DMS153 treated with DMSO at 0.1 percent for 48 hours (cell line): Measurements from ENCODE around the gene TCF12.

Source experiments
- DNase-seq: peaks from one replicate; lab custom pipeline; 2025; ENCODE audit not compliant: unreplicated experiment; lab: John Stamatoyannopoulos, UW

TCF12 gene

GRCh38 chr15:57015360-57015759 is 96.9 kb downstream of the TCF12 start:
- DNase-seq: no peak

GRCh38 chr15:57015897-57016296 is 97.5 kb downstream of the TCF12 start:
- no peak for DNase-seq

- no peak for DNase-seq
These were observed 98.6 kb downstream of the TCF12 start for GRCh38 chr15:57017024-57017423.

GRCh38 chr15:57018151-57018550 is 99.7 kb downstream of the TCF12 start:
- DNase-seq: no peak

GRCh38 chr15:57019496-57020160 is 101.2 kb downstream of the TCF12 start:
- DNase-seq: no peak

GRCh38 chr15:57025264-57025926 is 107.0 kb downstream of the TCF12 start:
- no peak for DNase-seq

GRCh38 chr15:57026016-57026592 is 107.7 kb downstream of the TCF12 start:
- DNase-seq: peak; percentile 36

GRCh38 chr15:57027596-57027995 is 109.2 kb downstream of the TCF12 start:
- DNase-seq: no peak

GRCh38 chr15:57028176-57028575 is 109.7 kb downstream of the TCF12 start:
- no peak for DNase-seq

- DNase-seq: no peak
These were observed 111.6 kb downstream of the TCF12 start for GRCh38 chr15:57030011-57030410.

- DNase-seq: no peak
These were observed 112.6 kb downstream of the TCF12 start for GRCh38 chr15:57031082-57031481.

- no peak for DNase-seq
These were observed 113.2 kb downstream of the TCF12 start for GRCh38 chr15:57031605-57032004.

GRCh38 chr15:57032338-57032737 is 113.9 kb downstream of the TCF12 start:
- DNase-seq: no peak

GRCh38 chr15:57033715-57034439 is 115.4 kb downstream of the TCF12 start:
- peak; percentile 31 for DNase-seq

- no peak for DNase-seq
These were observed 116.2 kb downstream of the TCF12 start for GRCh38 chr15:57034613-57035012.

- no peak for DNase-seq
These were observed 117.2 kb downstream of the TCF12 start for GRCh38 chr15:57035664-57036063.

- no peak for DNase-seq
These were observed 117.9 kb downstream of the TCF12 start for GRCh38 chr15:57036352-57036751.

GRCh38 chr15:57037548-57037947 is 119.1 kb downstream of the TCF12 start:
- DNase-seq: no peak

- DNase-seq: no peak
These were observed 119.6 kb downstream of the TCF12 start for GRCh38 chr15:57038040-57038439.

- DNase-seq: no peak
These were observed 120.1 kb downstream of the TCF12 start for GRCh38 chr15:57038496-57038895.

- no peak for DNase-seq
These were observed 123.0 kb downstream of the TCF12 start for GRCh38 chr15:57041416-57041815.
